T-helper 2 cell treated with Interferon-gamma antibody and Interleukin-4, amounts not matched to agents 5 μg/mL and 100 μg/mL, for 36 hours (primary cell): Measurements from ENCODE around the gene CARNS1.

Source experiments
- DNase-seq: peaks from one replicate; pipeline ENCODE4 v3.0.0; 2021; ENCODE audit warnings: low spot score
- H3K27ac Mint-ChIP-seq: one replicate; pipeline ENCODE4 v1.8.0; 2021; ENCODE audit warnings: mild to moderate bottlenecking, mixed read lengths
- H3K27me3 Mint-ChIP-seq: one replicate; pipeline ENCODE4 v1.8.0; 2021; ENCODE audit warnings: low read depth, mixed read lengths
- H3K36me3 Mint-ChIP-seq: one replicate; pipeline ENCODE4 v1.8.0; 2021; ENCODE audit warnings: low read depth, mixed read lengths
- H3K4me1 Mint-ChIP-seq: one replicate; pipeline ENCODE4 v1.8.0; 2021; ENCODE audit warnings: low read depth, mixed read lengths
- H3K4me3 Mint-ChIP-seq: one replicate; pipeline ENCODE4 v1.8.0; 2022; ENCODE audit warnings: mild to moderate bottlenecking, moderate library complexity, mixed read lengths
- H3K9me3 Mint-ChIP-seq: one replicate; pipeline ENCODE4 v1.8.0; 2021; ENCODE audit warnings: mixed read lengths

Gene CARNS1, protein sequence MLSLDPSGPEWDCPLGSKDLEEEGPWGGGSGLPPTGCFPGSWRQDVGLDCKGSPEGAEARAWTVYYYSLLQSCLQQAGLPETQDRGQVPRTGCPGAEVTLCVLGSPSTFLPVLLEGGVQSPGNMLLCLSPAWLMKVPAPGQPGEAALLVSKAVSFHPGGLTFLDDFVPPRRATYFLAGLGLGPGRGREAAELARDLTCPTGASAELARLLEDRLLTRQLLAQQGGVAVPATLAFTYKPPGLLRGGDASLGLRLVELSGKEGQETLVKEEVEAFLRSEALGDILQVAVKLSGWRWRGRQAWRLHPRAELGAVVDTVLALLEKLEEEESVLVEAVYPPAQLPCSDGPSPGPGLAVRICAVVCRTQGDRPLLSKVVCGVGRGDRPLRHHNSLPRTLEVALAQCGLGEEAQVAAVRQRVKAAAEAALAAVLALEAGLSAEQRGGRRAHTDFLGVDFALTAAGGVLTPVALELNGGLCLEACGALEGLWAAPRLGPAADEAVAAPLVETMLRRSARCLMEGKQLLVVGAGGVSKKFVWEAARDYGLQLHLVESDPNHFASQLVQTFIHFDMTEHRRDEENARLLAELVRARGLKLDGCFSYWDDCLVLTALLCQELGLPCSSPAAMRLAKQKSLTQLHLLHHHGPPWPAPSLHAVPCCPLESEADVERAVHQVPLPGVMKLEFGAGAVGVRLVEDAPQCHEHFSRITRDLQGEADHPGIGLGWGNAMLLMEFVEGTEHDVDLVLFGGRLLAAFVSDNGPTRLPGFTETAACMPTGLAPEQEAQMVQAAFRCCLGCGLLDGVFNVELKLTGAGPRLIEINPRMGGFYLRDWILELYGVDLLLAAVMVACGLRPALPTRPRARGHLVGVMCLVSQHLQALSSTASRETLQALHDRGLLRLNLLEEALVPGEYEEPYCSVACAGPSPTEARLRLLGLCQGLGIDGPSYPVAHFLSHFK

GRCh38 chr11:67415501-67416304 is at the start of gene CARNS1:
Gene CARNS1 (plus strand): TSS chr11:67415678. CDS start chr11:67416200, 522 bp downstream.
- Mint-ChIP-seq H3K36me3 (peaks cover 8% of the 10 kb centered on the region), H3K4me3 (peak within 1 kb of the TSS; percentile 40), H3K9me3 (no peaks in the 10 kb centered on the region), H3K27me3 (peaks cover 13% of the 10 kb centered on the region), H3K27ac (no peak within 1 kb of the TSS), H3K4me1 (peaks cover 41% of the 10 kb centered on the region)
- no peak for DNase-seq

- Mint-ChIP-seq H3K36me3 (no peaks in the 10 kb centered on the region), H3K4me3 (no peak overlapping the region), H3K4me1 (peaks cover 30% of the 10 kb centered on the region), H3K9me3 (no peaks in the 10 kb centered on the region), H3K27ac (no peak overlapping the region), H3K27me3 (peaks cover 64% of the 10 kb centered on the region)
- no peak for DNase-seq
These were observed 49.6 kb upstream of the CARNS1 start for GRCh38 chr11:67365736-67366444.

DNA sequence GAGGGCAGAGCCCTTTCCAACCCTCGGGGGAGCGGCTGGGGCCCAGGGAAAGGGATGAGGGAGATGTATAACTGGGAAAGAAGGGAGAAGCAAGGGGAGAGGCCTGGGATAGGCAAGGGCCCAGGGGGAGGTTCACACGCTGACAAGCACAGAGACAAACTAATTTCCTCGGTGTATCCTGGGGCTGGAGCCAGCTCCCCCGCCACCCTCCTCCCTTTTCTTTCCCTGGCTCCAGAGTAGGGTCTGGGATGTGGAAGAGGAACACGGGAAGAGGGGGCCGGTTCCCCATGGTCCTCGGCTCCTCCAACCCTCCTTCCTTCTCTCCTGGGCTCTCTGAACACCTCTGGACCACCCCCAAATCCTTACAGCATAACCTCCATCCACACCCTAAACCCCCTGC is 48.9 kb upstream of the CARNS1 start:
- Mint-ChIP-seq H3K36me3 (no peaks in the 10 kb centered on the region), H3K27me3 (peaks cover 64% of the 10 kb centered on the region), H3K4me3 (no peak overlapping the region), H3K4me1 (peaks cover 35% of the 10 kb centered on the region), H3K27ac (no peak overlapping the region), H3K9me3 (no peaks in the 10 kb centered on the region)
- DNase-seq = no peak

DNA sequence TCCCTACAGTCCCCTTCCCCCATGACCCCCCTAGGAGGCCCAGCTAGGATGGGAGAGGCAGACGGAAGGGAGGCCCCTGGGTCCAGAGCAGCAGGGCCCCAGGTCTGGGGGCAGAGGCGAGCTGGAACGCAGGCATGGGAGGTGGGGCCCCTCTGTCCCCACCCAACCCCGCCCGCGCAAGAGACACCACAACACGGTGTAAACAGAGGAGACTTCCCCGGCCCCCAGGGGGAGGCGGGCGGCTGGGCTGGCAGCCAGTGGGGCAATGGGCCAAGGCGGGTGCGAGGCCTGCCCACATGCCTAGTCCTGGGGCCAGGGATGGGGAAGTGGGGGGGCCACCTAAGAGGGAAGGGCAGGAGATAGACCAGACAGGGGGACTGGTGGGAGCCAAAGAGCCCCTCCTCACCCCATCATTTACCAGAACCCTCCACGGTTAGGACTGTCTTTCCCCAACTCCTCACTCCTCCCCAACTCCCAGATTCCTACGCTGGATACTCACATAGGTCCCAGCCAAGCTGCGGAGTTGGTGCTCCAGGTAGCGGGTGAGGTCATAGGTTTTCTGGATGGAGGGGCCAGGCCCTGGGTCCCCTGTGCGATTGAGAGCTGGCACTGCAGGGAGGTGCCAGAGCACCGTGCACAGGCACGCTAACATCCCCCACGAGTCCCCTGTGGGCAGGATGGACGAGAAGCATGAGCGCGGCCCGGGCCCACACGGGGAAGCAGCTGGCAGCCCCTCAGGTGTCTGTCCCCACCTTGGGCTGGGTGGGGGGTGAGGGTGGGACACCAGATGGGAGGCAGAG is 48.3 kb upstream of the CARNS1 start:
- no peak overlapping the region for H3K27ac Mint-ChIP-seq
- H3K36me3 Mint-ChIP-seq = no peaks in the 10 kb centered on the region
- H3K9me3 Mint-ChIP-seq = no peaks in the 10 kb centered on the region
- no peak for DNase-seq
- peaks cover 38% of the 10 kb centered on the region for H3K4me1 Mint-ChIP-seq
- H3K4me3 Mint-ChIP-seq = no peak overlapping the region
- peaks cover 64% of the 10 kb centered on the region for H3K27me3 Mint-ChIP-seq

GRCh38 chr11:67367761-67368227 is 47.7 kb upstream of the CARNS1 start:
- Mint-ChIP-seq H3K27ac (no peak overlapping the region), H3K27me3 (peaks cover 58% of the 10 kb centered on the region), H3K9me3 (no peaks in the 10 kb centered on the region), H3K4me1 (peaks cover 38% of the 10 kb centered on the region), H3K36me3 (no peaks in the 10 kb centered on the region), H3K4me3 (no peak overlapping the region)
- no peak for DNase-seq

- Mint-ChIP-seq H3K36me3 (no peaks in the 10 kb centered on the region), H3K27ac (no peak overlapping the region), H3K4me1 (peaks cover 38% of the 10 kb centered on the region), H3K4me3 (no peak overlapping the region), H3K27me3 (peaks cover 55% of the 10 kb centered on the region), H3K9me3 (no peaks in the 10 kb centered on the region)
- DNase-seq = peak; percentile 31
These were observed 46.9 kb upstream of the CARNS1 start for GRCh38 chr11:67368621-67369020.

- H3K9me3 Mint-ChIP-seq = no peaks in the 10 kb centered on the region
- peaks cover 37% of the 10 kb centered on the region for H3K4me1 Mint-ChIP-seq
- DNase-seq = no peak
- no peak overlapping the region for H3K4me3 Mint-ChIP-seq
- no peak overlapping the region for H3K27ac Mint-ChIP-seq
- peaks cover 60% of the 10 kb centered on the region for H3K27me3 Mint-ChIP-seq
- H3K36me3 Mint-ChIP-seq = no peaks in the 10 kb centered on the region
These were observed 46.2 kb upstream of the CARNS1 start for GRCh38 chr11:67369275-67369674.

DNA sequence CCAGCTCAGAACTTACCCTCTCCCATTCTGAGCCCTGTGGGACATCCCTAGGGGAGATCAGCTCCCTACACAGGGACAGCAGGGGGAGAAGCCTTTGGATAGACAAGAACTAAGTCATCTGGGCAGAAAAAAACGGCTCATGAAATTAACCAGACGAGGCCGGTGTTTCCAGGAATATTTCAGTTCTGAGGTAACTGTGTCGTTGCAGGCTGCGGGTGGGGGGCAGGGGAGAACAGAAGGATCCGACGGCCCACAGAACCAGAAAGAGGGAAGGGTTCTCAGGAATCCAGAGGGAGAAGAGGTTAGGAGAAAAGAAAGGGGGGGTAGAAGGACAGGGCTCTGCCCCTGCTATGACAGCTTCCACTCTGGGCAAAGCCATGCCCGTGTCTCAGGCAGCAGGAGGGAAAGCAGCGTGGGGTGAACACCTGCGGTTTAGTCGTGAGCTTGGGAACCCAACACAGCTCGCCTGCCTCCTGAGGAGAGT is 45.6 kb upstream of the CARNS1 start:
- H3K4me3 Mint-ChIP-seq = no peak overlapping the region
- H3K4me1 Mint-ChIP-seq = peaks cover 39% of the 10 kb centered on the region
- DNase-seq = no peak
- no peaks in the 10 kb centered on the region for H3K9me3 Mint-ChIP-seq
- no peaks in the 10 kb centered on the region for H3K36me3 Mint-ChIP-seq
- peaks cover 62% of the 10 kb centered on the region for H3K27me3 Mint-ChIP-seq
- H3K27ac Mint-ChIP-seq = no peak overlapping the region

GRCh38 chr11:67370351-67371076 is 45.0 kb upstream of the CARNS1 start:
- Mint-ChIP-seq H3K4me1 (peaks cover 38% of the 10 kb centered on the region), H3K27me3 (peaks cover 63% of the 10 kb centered on the region), H3K9me3 (no peaks in the 10 kb centered on the region), H3K4me3 (no peak overlapping the region), H3K36me3 (no peaks in the 10 kb centered on the region), H3K27ac (peak overlapping the region; percentile 7)
- no peak for DNase-seq

DNA sequence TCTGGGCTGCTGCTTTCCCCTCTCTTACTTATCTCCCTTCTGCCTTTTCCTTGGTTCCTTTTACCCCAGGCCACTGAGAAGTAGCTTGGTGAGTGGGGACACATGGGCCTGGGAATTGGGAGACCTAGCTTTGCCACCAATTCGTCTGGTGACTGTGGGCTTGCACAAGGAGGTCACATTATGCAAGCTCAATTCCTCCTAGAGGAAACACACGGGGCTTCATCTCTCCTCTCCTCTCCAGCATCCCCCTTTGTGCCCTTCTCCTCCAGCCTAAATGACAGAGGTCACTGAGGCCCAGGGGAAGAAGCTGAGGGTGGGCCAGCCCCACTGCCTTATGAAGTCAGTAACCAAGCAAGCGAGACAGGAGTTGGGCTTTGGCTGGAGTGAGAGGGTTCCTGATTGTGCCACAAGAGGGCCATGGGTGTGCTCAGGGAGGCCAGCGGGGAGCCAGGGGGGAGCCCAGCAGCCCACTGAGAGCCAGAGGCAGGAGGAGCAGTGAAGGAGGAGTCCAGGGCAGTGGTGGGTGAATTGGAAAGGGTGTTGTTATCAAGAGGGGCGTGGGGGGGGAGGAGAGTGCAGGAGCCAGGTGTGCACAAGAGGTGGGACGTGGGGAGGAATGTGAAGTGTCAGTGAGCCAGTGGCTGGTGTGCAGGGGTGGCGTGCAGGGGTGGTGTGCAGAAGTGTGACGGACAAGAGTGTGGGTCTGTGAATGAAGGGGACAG is 44.1 kb upstream of the CARNS1 start:
- peak overlapping the region; percentile 74 for H3K4me3 Mint-ChIP-seq
- peaks cover 63% of the 10 kb centered on the region for H3K27me3 Mint-ChIP-seq
- no peaks in the 10 kb centered on the region for H3K9me3 Mint-ChIP-seq
- H3K36me3 Mint-ChIP-seq = no peaks in the 10 kb centered on the region
- H3K27ac Mint-ChIP-seq = peak overlapping the region; percentile 41
- no peak for DNase-seq
- H3K4me1 Mint-ChIP-seq = peaks cover 38% of the 10 kb centered on the region

GRCh38 chr11:67371911-67372320 is 43.6 kb upstream of the CARNS1 start:
- no peaks in the 10 kb centered on the region for H3K36me3 Mint-ChIP-seq

More at GRCh38 chr11:67371911-67372320, 43.6 kb upstream of the CARNS1 start:
- no peak for DNase-seq
- H3K27ac Mint-ChIP-seq = peak overlapping the region; percentile 41
- peaks cover 67% of the 10 kb centered on the region for H3K27me3 Mint-ChIP-seq
- peak overlapping the region; percentile 74 for H3K4me3 Mint-ChIP-seq
- H3K9me3 Mint-ChIP-seq = no peaks in the 10 kb centered on the region
- H3K4me1 Mint-ChIP-seq = peaks cover 38% of the 10 kb centered on the region
